ENCODE results near the gene KPNB1. TPM values are rescaled to one million over a fixed set of nuclear protein-coding genes. Genes with fewer than 3 reads are reported as not detected.

KPNB1 gene
- total RNA-seq, 6 donors from 2014 or later = 162 to 223 (median 175) TPM

DNA sequence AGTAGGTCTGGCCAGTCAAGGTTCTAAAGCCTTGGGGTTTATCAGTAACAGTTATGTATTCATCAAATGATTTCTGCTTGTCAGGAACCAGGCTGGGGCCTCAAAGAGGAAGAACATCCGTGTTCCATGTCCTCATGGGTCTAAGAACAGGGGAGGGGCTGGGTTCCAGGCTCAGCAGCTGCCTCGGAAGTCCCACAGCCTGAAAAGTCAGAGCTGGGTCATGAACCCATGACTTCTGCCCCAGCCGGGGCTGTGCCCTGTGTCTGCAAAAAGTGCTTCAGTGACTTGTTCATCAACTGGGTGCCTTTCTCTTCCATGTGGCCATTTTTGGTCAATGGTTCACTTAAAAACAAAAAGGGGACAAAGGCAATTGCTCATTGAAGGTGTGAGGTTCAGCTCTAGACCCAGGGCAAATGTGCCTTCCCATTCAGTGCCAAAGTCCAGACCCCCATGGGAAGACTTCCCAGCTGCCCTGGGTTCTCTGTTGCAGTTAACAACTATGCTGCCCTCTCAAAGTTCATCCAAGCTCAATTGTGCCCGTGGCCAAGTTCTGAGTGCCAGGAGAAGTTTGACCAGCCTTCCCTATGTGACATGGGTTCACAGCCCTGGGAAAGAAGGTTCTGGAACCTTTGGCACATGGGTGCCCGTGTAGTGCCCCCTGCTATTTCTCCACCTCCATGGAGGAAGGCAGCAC is 62.8 kb downstream of the KPNB1 start:
- no peak for ATAC-seq (ENCODE audit: low FRiP score in 2 of 2)
- WGBS, 2 donors = 40 to 55% methylated on average over 3 to 5 of the region's 5 CpGs
- no peak overlapping the region for H3K27ac ChIP-seq
- no peaks in the 10 kb centered on the region for H3K27me3 ChIP-seq
- no peak overlapping the region for H3K4me3 ChIP-seq
- H3K4me1 ChIP-seq = peaks cover under 1 to 17% (median under 1%) of the 10 kb centered on the region in 4 donors
- peaks cover 3 to 29% (median 17%) of the 10 kb centered on the region in 4 donors for H3K36me3 ChIP-seq
- DNase-seq = no peak
- H3K9me3 ChIP-seq = no peaks in the 10 kb centered on the region
- TF ChIP-seq POLR2AphosphoS5 (IDR thresholded peaks at IDR 0.05) (no peak), POLR2A (IDR thresholded peaks at IDR 0.05) (no peak), EP300 (IDR thresholded peaks at IDR 0.05) (no peak)
- TF ChIP-seq, protein P1, sequence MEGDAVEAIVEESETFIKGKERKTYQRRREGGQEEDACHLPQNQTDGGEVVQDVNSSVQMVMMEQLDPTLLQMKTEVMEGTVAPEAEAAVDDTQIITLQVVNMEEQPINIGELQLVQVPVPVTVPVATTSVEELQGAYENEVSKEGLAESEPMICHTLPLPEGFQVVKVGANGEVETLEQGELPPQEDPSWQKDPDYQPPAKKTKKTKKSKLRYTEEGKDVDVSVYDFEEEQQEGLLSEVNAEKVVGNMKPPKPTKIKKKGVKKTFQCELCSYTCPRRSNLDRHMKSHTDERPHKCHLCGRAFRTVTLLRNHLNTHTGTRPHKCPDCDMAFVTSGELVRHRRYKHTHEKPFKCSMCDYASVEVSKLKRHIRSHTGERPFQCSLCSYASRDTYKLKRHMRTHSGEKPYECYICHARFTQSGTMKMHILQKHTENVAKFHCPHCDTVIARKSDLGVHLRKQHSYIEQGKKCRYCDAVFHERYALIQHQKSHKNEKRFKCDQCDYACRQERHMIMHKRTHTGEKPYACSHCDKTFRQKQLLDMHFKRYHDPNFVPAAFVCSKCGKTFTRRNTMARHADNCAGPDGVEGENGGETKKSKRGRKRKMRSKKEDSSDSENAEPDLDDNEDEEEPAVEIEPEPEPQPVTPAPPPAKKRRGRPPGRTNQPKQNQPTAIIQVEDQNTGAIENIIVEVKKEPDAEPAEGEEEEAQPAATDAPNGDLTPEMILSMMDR (IDR thresholded peaks at IDR 0.05) = no peak

DNA sequence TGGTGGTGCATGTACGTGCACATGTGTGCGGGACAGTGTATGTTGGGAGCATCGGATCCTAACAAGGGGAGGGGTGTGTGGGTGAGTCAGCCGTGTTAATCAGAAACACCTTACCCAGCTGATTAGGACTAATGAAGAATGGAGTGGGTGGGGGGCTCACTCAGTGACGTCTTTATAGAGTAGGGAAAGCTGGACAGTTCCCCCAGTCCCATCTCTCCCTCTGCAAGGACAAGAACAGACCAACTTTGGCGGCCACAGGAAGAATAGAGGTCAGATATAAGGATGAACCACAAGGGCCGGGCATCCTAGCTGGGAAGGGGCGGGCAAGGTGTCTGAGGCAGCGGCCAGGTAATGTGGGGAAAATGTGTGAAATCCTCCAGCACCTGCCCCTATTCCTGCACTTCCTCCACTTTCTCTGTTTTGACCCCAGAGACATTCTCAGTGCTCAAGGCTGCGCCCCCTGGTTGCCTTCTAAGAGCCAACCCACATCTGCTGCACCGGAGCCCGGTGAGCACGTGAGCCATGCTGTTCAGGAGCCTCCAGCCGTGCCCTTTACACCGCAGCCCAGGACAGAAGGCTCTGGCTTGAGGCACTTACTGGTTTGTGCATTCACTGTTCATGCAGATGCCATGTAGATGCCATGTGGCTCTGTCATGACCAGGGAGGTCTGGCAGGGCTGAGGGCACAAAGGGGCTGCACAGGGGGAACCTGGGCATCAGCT is 64.4 kb downstream of the KPNB1 start:
- Histone ChIP-seq H3K27ac (no peak overlapping the region), H3K36me3 (peaks cover 3 to 28% (median 15%) of the 10 kb centered on the region in 4 donors), H3K4me1 (peaks cover 1 to 14% (median 4%) of the 10 kb centered on the region in 4 donors), H3K27me3 (no peaks in the 10 kb centered on the region), H3K4me3 (no peak overlapping the region), H3K9me3 (no peaks in the 10 kb centered on the region)
- TF ChIP-seq EP300 (IDR thresholded peaks at IDR 0.05) = no peak
- TF ChIP-seq, protein P1 (IDR thresholded peaks at IDR 0.05) = no peak
- TF ChIP-seq POLR2AphosphoS5 (IDR thresholded peaks at IDR 0.05) = no peak
- no peak for TF ChIP-seq POLR2A (IDR thresholded peaks at IDR 0.05)
- 47 to 48% methylated on average over 12 to 14 of the region's 15 CpGs for WGBS, 2 donors
- DNase-seq = no peak
- no peak for ATAC-seq (ENCODE audit: low FRiP score in 2 of 2)

DNA sequence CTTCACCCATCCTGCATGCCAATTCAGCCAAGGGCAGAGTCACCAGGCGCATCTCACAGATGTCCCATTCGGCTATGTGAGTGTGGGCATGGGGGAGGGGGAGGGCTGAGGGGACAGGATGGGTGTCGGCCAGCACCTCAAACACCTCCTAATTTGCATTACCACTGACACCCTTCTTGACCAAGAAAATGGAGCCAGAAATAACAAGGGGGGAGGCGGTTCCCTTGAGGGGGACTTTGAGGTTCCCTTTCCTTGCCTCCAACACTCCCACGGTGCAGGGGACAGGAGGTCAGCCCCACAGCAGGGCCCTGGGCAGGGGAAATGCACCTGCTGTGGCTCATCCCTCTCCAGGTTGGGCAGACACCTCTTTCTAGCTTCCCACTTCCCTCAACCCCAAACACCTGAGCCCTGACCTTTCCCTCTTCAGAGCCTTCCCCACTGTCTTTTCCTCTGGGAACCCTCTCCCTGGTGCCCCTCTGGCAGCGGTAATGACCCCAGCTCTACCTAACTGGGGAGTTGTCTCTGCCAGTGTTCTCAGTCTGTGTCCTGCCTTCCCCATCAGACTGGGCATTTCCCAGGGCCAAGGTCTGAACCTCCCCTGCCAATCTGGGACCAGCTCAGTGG is 65.2 kb downstream of the KPNB1 start:
- Histone ChIP-seq H3K36me3 (peaks cover 3 to 20% (median 10%) of the 10 kb centered on the region in 4 donors), H3K9me3 (no peaks in the 10 kb centered on the region), H3K4me3 (no peak overlapping the region), H3K27ac (no peak overlapping the region), H3K27me3 (peaks cover 0 to 2% (median 0%) of the 10 kb centered on the region in 4 donors), H3K4me1 (peaks cover 3 to 12% (median 7%) of the 10 kb centered on the region in 4 donors)
- WGBS, 2 donors = 68 to 69% methylated on average over 4 to 6 of the region's 6 CpGs
- no peak for ATAC-seq (ENCODE audit: low FRiP score in 2 of 2)
- no peak for DNase-seq
- TF ChIP-seq, protein P1 (IDR thresholded peaks at IDR 0.05) = no peak
- no peak for TF ChIP-seq POLR2AphosphoS5 (IDR thresholded peaks at IDR 0.05)
- TF ChIP-seq EP300 (IDR thresholded peaks at IDR 0.05) = no peak

DNA sequence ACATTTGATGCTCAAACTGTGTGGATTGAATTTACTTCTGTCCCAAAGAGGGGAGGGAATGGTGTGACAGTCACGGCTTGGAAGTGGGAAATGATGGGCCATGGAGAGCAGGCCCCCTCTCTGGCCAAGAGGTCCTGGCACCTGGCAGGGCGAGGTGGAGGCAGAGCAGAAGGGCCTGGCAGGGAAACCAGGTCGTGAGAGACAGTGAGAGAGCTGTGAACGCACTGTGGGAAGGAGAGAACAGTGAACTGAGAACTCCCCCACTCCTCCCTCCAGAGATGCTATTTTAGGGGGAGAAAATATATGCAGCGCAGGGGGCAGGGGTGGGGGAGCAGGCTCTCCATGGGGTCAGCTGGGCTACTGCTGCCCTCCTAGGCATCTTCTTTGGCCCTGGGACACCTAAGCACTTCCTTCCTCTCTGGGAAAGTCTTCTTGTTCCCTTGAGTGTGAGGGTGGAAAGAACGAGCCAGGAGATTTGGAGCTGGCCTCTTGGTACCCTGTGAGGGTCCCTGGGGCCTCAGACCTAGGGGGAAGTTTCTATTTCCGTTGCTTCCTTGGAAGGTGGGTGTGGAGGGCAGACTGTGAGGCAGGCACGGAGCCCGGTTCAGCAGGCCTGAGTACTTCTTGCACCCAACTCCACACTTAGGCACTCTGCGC is 66.1 kb downstream of the KPNB1 start:
- WGBS, 2 donors = 63 to 73% methylated on average over 9 to 10 of the region's 10 CpGs
- Histone ChIP-seq H3K9me3 (no peaks in the 10 kb centered on the region), H3K4me1 (peaks cover 5 to 16% (median 10%) of the 10 kb centered on the region in 4 donors), H3K27me3 (peaks cover 0 to 9% (median 4%) of the 10 kb centered on the region in 4 donors), H3K36me3 (peaks cover 0 to 11% (median 2%) of the 10 kb centered on the region in 4 donors), H3K27ac (no peak overlapping the region), H3K4me3 (no peak overlapping the region)
- no peak for ATAC-seq (ENCODE audit: low FRiP score in 2 of 2)
- DNase-seq = no peak
- TF ChIP-seq, protein P1 (IDR thresholded peaks at IDR 0.05) = no peak
- TF ChIP-seq EP300 (IDR thresholded peaks at IDR 0.05) (no peak), POLR2AphosphoS5 (IDR thresholded peaks at IDR 0.05) (no peak), POLR2A (IDR thresholded peaks at IDR 0.05) (no peak)
